Omental fat pad (tissue), 4 donors: ENCODE measurements around the gene HTATIP2. TPM values are rescaled to one million over a fixed set of nuclear protein-coding genes. Genes with fewer than 3 reads are reported as not detected.

ENCODE experiments used
- ATAC-seq: fragments of 150-250 bp; one replicate; pipeline ENCODE4 v1.9.1; 2016; ENCODE audit warnings: mild to moderate bottlenecking, moderate library complexity; ENCODE audit not compliant: low FRiP score
- DNase-seq: peaks from one replicate; pipeline ENCODE4 v3.0.0-alpha.2; 2019; ENCODE audit warnings: low spot score
- total RNA-seq, 4 donors: library from RNA; depleted of rRNA; stranded (reverse); fragments of >200 nt; gene quantifications; one replicate each; pipeline ENCODE4 v1.1.0, GENCODE V29; 2016
- TF ChIP-seq, protein P1 (sequence below), 3 donors: fragments of 450-650 bp; IDR thresholded peaks; one replicate each; pipeline ENCODE4 v1.5.1; 2016 to 2017; ENCODE audit warnings: antibody characterized with exemption in 3 of 3, mild to moderate bottlenecking in 3 of 3, moderate library complexity in 2 of 3

Gene HTATIP2
- total RNA-seq, 4 donors from 2014 or later: 21.7 to 69.7 (median 40.1) TPM

DNA sequence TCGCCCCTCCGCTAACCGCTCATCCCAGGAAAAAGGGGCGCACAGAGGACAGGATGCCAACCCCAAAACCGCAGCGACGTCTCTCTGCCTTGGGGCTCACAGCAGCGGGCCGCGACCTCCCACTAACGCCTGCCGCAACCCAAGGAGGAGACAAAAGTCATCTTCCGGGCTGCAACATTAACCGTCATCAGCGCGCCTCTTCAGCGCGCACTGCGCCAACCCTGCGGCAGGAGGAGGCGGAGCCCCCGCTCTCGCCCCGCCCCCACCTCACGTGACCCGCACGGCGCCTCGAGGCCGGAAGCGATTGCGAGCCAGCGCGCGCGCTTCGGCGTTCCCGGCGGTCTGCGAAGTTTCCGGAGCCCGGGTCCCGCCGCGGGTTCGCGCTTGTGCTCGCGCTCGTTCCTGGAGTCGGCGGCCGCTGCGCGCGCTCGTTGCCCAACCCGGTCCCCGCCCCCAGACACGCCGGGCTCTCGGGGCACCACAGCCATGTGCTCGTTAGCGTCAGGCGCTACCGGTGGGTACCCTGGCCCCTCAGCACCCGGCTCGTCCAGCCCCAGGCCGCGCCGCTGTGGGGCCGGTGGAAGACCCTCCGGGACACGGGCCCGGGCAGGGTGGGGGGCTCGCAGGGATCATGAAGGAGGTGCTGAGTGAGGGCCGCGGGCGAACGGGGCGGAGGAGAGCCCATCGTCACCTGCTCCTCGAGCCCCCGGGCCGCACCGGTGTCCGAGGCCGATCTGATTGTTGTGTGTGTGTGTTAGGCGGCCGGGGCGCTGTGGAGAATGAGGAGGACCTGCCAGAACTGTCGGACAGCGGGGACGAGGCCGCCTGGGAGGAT, 24.0 kb downstream of the HTATIP2 start, which contains the start of gene PRMT3:
PRMT3 (plus strand) TSS at position 456 of the 835 bp plus-strand sequence; CDS start at position 487, 31 bp downstream.
- TF ChIP-seq, protein P1, sequence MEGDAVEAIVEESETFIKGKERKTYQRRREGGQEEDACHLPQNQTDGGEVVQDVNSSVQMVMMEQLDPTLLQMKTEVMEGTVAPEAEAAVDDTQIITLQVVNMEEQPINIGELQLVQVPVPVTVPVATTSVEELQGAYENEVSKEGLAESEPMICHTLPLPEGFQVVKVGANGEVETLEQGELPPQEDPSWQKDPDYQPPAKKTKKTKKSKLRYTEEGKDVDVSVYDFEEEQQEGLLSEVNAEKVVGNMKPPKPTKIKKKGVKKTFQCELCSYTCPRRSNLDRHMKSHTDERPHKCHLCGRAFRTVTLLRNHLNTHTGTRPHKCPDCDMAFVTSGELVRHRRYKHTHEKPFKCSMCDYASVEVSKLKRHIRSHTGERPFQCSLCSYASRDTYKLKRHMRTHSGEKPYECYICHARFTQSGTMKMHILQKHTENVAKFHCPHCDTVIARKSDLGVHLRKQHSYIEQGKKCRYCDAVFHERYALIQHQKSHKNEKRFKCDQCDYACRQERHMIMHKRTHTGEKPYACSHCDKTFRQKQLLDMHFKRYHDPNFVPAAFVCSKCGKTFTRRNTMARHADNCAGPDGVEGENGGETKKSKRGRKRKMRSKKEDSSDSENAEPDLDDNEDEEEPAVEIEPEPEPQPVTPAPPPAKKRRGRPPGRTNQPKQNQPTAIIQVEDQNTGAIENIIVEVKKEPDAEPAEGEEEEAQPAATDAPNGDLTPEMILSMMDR (IDR thresholded peaks at IDR 0.05): peak in 2 of 3 donors; percentile 69 to 99
- ATAC-seq: peak; percentile 96
- peak; percentile 73 for DNase-seq

DNA sequence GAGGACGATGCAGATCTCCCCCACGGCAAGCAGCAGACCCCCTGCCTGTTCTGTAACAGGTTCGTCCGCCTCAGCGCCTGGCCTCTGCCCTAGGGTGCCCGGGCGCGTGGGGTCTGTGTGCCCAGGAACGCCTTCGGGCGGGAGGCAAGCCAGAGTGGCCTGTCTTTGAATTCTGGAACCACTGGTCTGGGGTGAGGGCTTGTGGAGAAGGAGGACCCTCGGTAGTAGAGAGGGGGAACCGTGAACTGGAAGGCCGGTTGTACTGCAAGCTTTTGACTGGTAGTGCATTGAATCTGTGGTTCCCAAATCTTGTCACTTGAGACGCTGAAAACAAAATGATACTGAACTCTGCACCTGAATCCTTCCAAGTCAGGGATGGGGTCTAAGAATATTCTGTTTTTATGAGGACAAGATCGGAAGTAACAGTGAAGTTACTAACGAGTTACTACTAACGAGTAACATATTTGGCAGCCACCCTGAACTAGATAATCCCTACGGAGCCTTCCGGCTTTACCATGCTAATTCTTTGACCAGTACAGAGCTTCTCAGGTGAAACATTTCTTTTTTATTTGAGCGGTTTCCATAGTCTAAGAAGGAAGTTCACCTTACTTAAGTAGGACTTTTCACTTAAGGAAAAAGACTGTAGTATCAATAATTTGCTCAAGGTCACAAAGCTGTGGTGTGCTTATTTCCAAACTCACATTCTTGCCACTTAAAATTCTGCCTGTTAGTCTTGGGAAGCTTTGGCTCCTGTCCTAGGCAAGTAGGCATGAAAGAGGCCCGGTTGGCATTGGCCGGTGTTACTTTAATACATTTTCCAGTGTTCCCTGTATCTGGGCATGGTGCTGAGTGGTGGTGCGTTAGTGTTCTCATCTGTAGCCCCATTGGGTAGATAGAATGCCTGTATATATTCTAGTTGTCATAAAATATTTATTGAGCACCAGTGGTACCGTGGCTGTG, 24.9 kb downstream of the HTATIP2 start:
- ATAC-seq (peak; percentile 24), DNase-seq (peak; percentile 32)
- TF ChIP-seq, protein P1 (IDR thresholded peaks at IDR 0.05): no peak

DNA sequence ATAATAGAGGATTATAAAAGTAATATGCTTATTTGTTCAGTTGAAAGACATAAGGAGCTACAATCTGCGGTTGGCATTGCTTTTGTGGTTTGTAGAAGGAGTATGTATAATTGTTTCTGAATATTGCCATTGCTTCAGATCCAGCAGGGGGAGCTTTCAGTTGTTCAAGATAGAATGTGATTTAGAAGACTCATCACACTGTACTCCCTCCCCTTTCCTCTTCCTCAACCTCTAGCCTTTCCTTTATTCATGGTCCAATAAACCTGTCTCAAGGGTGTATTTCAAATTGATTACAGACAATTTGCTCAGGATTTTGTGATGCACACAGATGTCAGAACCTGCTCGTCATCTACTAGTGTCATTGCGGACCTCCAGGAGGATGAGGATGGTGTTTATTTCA, 33.8 kb downstream of the HTATIP2 start:
- no peak for DNase-seq
- ATAC-seq: no peak
- TF ChIP-seq, protein P1 (IDR thresholded peaks at IDR 0.05): no peak

- ATAC-seq (no peak), DNase-seq (no peak)
- TF ChIP-seq, protein P1 (IDR thresholded peaks at IDR 0.05): no peak
Measured at GRCh38 chr11:20399498-20399897, 36.0 kb downstream of the HTATIP2 start.

DNA sequence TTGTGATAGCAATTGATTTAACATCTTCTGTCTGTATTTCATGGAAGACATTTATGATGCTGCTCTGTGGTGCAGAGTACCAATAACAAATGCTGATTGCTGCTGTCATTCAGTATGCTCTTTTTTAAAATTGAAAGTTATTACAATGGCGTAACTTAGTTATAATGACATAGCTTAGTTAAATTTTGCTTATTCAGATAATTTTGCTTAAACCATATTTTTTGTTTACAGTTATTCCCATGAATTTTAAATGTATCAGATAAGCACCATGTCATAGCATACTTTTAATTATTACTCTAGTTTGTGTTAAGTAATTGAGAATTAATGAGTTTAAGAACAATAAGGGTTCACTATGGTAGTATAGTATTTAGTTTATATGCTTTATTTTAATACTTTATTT, 39.5 kb downstream of the HTATIP2 start:
- TF ChIP-seq, protein P1 (IDR thresholded peaks at IDR 0.05): no peak
- ATAC-seq (no peak), DNase-seq (no peak)

DNA sequence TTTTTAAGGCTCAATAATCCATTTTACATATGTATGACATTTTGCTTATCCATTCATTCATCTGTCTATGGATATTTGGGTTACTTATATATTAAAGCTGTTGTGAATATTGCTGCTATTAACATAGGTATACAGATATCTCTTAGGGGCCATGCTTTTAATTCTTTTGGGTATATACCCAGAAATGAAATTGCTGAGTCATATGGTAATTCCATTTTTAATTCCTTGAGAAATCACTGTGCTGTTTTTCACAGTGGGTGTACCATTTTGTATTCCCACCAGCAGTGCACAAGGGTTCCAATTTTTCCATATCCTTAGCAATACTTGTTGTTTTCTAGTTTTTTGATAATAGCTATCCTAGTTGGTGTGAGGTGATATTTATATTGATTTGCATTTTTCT, 43.0 kb downstream of the HTATIP2 start:
- DNase-seq (no peak), ATAC-seq (no peak)
- TF ChIP-seq, protein P1 (IDR thresholded peaks at IDR 0.05): no peak
